DMS114 treated with DMSO at 0.1 percent for 48 hours (cell line): ENCODE measurements around the gene MYO9A.
A peak's percentile ranks its signal among the peaks of the same experiment; 100 is the strongest.

Experiments
- DNase-seq: peaks from one replicate; lab custom pipeline; 2025; ENCODE audit not compliant: unreplicated experiment; lab: John Stamatoyannopoulos, UW

The MYO9A gene

GRCh38 chr15:71811036-71811736 is 306.8 kb downstream of the MYO9A start:
- no peak for DNase-seq

DNA sequence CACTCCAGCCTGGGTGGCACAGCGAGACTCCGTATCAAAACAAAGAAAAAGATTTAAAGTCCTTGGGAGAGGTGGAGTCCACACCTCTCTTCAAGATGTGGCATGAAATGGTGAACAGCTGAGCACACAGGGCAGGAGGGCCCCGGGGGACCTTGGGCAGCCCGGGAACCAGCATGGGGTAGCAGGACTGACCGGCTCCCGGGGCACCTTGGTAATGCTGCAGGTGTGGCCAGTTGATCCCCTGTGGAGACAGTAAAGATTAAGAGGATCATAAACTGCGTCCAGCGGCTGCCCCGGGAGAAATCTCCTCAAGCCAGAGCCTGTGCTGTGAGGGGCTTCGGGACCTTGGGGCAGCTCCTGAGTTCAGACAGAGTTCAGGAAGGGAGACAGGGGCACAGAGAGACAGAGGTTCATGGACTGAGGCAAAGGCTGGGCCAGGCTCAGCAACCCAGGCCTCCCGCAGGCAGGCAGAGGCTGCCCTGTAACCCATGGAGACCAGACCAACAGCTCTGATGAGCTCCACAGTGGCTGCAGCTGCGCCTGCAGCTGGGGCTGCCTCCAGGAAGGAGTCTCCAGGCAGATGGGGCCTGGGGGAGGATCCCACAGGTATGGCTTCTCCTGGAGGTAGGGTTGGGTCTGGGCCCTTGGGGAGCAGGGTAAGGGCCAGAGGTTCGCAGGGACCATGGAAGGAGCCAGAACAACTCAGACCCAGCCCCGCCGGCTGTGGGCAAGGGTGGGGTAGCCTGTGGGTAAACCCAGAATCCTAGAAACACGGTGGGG is 307.5 kb downstream of the MYO9A start, which contains the start of gene NR2E3:
NR2E3 (plus strand) TSS at position 299 of the 780 bp plus-strand sequence; CDS start at position 489, 190 bp downstream.
- DNase-seq, result no peak

DNA sequence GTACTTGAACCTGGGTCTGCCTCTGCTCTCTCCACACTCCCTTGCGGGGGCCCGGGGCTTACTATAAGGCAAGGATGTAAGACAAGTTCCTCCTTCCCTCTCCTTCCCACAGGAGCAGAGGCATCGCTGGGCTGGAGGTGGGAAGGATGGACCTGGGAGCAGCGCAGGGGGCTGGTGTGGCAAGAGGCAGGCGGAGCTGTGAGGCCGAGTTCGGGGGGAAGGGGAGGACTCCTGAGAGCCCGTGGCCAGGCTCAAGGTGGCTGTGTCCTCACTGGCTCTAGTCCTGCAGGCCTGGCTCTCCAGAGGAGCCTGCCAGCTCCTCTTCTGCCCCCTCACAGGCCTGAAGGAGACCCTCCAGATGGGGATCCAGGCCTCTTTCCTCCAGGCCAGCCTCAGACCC is 308.6 kb downstream of the MYO9A start:
- DNase-seq, result no peak

DNA sequence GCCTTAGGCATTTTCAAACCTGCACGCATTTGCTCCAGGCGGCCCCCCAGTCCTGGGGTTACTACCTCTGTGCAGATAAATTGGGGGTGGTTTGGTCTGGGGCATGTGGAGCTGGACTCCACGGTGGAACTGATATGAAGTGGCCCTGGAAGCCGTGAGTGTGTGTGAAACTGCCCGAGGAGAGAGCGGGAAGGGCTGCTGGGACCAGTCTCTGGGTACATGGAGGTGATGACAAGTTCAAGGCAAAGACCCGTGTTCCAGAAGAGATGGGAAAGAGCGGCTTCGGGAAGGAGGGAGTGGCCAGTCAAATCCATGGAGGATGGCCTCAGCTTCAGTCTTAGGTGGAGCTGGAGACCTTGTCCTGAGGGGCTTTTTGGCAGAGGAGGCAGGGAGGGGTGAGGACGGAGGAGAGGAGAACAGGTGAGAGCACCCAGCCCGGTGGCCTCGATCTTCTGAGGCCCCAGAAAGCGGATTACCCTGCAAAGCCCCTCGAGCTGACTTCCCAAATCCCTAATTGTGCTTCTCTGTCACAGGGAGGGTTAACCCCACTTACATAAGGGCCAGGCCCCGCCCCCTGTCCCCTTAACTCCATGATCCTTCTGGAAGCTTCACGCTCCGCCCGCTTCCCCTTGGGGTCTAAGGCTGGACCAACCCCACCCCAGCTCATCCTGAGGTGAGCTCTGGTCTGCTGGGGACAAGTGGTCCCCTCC is 309.5 kb downstream of the MYO9A start:
- DNase-seq, result no peak

DNA sequence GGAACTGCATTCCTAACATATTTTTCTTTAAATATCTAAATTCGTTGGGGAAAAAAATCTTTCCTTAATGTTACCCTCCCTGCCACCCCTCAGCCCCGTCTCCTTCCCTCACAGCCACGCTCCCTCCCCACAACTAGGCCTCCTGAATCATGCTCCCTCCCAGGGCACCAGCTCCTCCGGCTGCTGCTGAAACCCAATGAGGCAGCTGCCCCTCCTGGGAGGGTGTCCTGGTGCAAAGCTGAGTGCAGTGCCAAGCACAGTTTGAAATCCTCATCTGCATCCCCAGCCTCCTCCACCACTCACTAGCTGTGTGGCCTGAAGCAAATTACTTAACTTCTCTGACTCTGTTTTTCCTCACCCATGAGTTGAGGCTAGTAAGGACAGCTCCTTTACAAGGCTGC is 310.3 kb downstream of the MYO9A start:
- no peak for DNase-seq

- no peak for DNase-seq
Observed at GRCh38 chr15:71807125-71807629, 310.8 kb downstream of the MYO9A start.

DNA sequence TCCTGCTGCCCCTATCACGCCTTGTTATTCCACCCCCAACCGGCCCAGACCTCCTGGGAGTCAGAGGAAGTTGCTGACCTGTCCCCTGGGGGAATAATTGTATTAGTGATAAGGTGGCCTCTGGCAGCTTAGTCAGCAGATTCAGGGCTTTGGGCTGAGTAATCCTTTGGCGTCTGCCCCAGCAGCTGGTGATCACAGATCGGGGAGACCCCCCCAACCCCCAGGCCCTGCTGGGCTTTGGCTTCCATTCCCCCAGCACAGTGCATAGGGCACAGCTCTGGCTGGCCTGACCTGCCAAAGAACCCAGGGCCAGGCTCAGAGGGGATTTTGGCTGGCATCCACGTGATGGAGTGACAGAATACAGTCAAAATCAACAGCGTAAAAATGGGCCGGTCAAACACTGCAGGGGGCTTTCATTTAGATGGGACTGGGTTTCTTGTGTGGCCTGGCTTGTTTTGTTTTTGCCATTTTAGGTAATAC is 311.5 kb downstream of the MYO9A start:
- DNase-seq, result no peak

DNA sequence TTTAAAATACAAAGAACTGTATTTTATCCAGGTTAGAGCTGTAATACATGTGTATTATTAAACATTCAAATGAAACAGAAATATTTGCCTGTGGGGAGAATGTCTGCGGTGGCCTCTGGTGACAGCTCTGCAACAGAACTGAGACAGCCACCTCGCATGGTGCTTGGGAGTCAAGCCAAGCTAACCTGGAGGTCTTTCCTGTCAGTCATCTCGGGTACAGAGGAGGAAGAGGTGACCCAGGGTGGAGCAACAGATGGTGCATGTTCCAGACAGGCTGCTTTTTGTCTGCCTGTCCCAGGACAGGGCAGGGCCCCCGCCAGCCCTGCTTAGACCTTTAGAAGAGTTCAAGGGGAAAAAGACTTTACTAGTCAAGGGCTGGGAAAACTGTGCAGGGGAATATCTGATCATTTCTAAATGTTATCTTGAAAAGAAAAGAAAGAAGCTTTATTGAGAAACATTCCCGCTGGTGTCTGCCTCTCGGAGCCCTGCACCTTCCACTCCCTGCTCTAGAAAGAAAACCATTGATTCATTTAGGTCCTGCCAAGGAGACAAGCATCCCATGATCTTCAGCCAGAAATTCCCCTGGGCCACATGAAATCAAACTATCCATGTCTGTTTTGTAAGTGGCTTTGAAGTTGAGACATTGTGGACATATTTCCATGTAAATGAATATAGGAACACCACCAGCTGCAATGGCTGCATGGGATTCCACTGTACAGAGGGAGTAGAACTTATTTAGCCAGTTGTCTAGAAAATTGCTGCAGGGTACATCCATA is 313.1 kb downstream of the MYO9A start:
- DNase-seq, result no peak

DNA sequence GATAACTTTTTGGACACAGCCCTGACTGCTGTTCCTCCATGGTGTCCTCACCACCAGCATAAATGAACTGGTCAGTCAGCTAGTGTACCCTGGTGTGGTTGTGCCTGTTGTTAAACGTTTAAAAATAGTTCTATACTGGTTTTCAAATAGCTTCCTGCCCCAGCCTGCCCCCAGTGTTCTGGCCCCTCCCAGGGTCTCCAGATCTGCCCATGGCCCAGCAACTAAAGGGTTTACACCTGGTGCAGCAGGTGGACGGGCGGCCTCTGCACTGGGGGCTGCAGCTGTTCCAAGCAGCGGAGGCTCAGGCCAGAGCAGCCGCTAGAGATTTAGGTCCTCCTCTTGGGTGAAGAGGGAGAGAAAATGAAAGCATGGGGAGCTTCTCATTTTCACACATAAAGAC is 313.7 kb downstream of the MYO9A start:
- no peak for DNase-seq

- no peak for DNase-seq
Observed at GRCh38 chr15:71802770-71803169, 315.2 kb downstream of the MYO9A start.

DNA sequence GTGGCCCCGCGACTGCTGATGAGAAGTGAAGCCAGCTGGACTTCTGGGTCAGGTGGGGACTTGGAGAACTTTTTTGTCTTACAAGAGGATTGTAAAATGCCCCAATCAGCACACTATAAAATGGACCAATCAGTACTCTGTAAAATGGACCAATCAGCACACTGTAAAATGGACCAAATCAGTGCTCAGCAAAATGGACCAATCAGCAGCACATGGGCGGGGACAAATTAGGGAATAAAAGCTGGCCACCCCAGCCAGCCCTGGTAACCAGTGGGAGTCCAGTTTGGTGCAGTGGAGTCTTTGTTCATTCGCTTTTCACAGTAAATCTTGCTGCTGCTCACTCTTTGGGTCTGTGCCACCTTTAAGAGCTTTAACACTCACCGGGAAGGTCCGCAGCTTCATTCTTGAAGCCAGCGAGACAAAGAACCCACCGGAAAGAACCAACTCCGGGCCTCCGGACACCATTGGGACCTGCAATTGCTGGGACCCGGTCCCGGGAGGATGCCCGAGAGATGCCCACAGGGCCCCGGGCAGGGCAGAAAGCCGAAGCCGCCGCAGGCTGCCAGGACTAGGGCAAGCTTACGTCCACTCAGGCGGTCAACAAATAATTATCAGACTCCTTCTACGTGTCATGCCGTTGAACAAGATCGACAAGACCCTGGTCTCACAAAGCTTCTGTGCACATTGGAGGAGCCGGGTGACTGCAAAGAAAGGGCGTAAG is 315.9 kb downstream of the MYO9A start:
- DNase-seq, result no peak

GRCh38 chr15:71800835-71801745 is 316.9 kb downstream of the MYO9A start:
- peak; percentile 60 for DNase-seq

- DNase-seq, result no peak
Observed at GRCh38 chr15:71800190-71800589, 317.8 kb downstream of the MYO9A start.

GRCh38 chr15:71798641-71799040 is 319.3 kb downstream of the MYO9A start:
- DNase-seq, result no peak

DNA sequence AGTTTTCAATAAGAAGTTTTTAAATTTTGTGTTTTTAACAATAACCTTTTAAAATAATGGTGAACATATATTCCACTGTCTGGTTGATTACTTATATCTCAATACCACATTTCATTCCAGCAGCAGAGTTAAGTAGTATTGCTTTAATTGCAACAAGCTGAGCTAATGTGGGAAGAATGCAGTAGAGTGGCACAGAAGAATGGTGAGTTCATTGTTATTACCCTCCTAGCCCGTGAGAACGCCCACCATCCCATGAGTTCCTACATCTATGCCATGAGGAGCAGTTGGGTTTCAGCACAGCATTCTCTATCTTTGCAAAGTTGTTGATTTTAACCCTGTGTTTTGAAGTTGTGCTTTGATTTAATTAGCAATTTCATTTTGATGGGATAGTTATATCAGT is 325.4 kb downstream of the MYO9A start:
- DNase-seq, result no peak

DNA sequence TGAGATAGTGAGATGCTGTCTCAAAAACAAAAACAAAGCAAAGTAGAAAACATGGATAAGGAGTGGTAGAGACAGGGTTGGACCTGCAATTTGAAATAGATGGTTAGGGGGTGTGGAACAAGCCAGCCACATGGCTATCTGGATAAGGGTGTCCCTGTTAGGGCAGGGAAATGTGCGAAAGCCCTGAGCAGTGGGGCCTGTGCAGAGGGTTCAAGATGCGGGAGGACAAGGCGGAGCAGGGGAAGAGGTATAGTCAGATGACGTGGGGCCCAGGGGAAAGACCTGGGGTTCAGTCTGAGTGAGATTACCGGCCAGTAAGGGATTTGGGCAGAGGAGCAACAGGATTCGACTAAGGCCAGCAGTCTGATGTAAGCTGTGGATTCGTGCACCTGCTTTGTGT is 326.0 kb downstream of the MYO9A start:
- DNase-seq, result no peak

DNA sequence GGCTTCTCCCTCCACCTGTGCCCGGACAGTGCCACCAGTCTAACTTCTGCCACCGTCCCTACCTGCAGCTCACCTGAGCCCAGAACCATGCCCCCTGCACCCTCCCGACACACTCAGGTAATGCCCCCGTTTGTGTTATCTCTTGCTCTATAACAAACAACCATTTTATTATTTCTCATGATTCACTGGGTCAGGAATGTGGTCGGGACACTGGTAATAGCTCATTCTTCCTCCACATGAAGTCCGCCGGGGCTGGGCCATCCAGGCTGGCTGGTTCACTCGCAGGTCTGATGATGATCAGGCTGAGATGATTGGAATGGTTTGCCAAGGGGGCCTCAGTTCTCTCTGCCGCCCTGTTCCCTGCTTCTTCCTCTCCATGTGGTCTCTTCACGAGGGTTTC is 327.9 kb downstream of the MYO9A start:
- DNase-seq, result no peak

DNA sequence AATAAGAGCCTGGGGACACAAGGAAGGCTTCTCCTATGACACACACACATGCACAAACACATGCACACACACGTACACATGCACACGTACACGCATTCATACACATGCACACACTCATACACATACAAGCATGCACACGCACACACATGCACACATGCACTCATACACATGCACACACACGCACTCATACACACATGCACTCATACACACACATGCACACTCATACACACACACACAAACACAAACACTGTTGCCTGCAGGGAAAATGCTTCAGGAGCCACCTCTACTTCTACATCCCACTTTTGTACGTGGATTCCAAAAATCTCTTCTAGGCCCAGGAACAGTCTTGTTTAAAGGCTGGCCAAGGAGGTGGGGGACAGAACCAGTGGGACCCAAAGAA is 328.3 kb downstream of the MYO9A start:
- DNase-seq, result no peak
